Measurements from ENCODE around the gene C19orf73. TPM values are rescaled to one million over a fixed set of nuclear protein-coding genes. Genes with fewer than 3 reads are reported as not detected.
A peak's percentile ranks its signal among the peaks of the same experiment; 100 is the strongest.

Gene C19orf73
- total and polyA plus RNA-seq, 2 donors from 2014 or later: 0.82 to 3.9 TPM

- H3K27ac ChIP-seq (ENCODE audit: low read depth in 2 of 2, low read length in 2 of 2): no peak overlapping the region
- no peaks in the 10 kb centered on the region for H3K36me3 ChIP-seq (ENCODE audit: control insufficient read depth in 2 of 3, insufficient read depth in 3 of 3, low read length in 3 of 3)
- TF ChIP-seq CTCF (IDR thresholded peaks at IDR 0.05; ENCODE audit: borderline replicate concordance, extremely low read depth, insufficient read depth): no peak
- H3K4me3 ChIP-seq (ENCODE audit: low read length in 3 of 3): no peak overlapping the region
- FAIRE-seq (no peak), DNase-seq (no peak)
- peaks cover 0 to 11% (median 7%) of the 10 kb centered on the region in 3 donors for H3K4me1 ChIP-seq (ENCODE audit: control insufficient read depth in 2 of 3, insufficient read depth in 2 of 3, low read depth in 1 of 3, low read length in 3 of 3)
- H3K27me3 ChIP-seq (ENCODE audit: control insufficient read depth, insufficient read depth, low read length): peaks cover 5% of the 10 kb centered on the region
- no peak overlapping the region for H3K9ac ChIP-seq (ENCODE audit: low read length in 3 of 3)
- intact Hi-C loops (cut with DNase I): no loop called here
- no peaks in the 10 kb centered on the region for H3K9me3 ChIP-seq (ENCODE audit: control insufficient read depth in 2 of 3, insufficient read depth in 1 of 3, low read length in 3 of 3)
These were observed 1.9 kb upstream of the C19orf73 start for GRCh38 chr19:49120868-49121267.

- intact Hi-C loops (cut with DNase I): no loop called here
- no peak for FAIRE-seq
- Histone ChIP-seq H3K9ac (ENCODE audit: low read length in 3 of 3) (no peak overlapping the region), H3K36me3 (ENCODE audit: control insufficient read depth in 2 of 3, insufficient read depth in 3 of 3, low read length in 3 of 3) (no peaks in the 10 kb centered on the region), H3K4me1 (ENCODE audit: control insufficient read depth in 2 of 3, insufficient read depth in 2 of 3, low read depth in 1 of 3, low read length in 3 of 3) (peaks cover 0 to 11% (median 7%) of the 10 kb centered on the region in 3 donors), H3K9me3 (ENCODE audit: control insufficient read depth in 2 of 3, insufficient read depth in 1 of 3, low read length in 3 of 3) (no peaks in the 10 kb centered on the region), H3K27me3 (ENCODE audit: control insufficient read depth, insufficient read depth, low read length) (peaks cover 5% of the 10 kb centered on the region), H3K27ac (ENCODE audit: low read depth in 2 of 2, low read length in 2 of 2) (no peak overlapping the region), H3K4me3 (ENCODE audit: low read length in 3 of 3) (no peak overlapping the region)
- no peak for DNase-seq
- no peak for TF ChIP-seq CTCF (IDR thresholded peaks at IDR 0.05; ENCODE audit: borderline replicate concordance, extremely low read depth, insufficient read depth)
These were observed 1.4 kb upstream of the C19orf73 start for GRCh38 chr19:49120325-49120683.

GRCh38 chr19:49119411-49120324 lies 725 bp upstream of the C19orf73 start, which contains the start of gene PPFIA3:
Gene PPFIA3 (plus strand): TSS chr19:49119544. CDS start chr19:49127874, 8,330 bp downstream.
- Histone ChIP-seq H3K27ac (ENCODE audit: low read depth in 2 of 2, low read length in 2 of 2) (peak within 1 kb of the TSS; percentile 96 to 98), H3K36me3 (ENCODE audit: control insufficient read depth in 2 of 3, insufficient read depth in 3 of 3, low read length in 3 of 3) (no peaks in the 10 kb centered on the region), H3K27me3 (ENCODE audit: control insufficient read depth, insufficient read depth, low read length) (peaks cover 5% of the 10 kb centered on the region), H3K4me1 (ENCODE audit: control insufficient read depth in 2 of 3, insufficient read depth in 2 of 3, low read depth in 1 of 3, low read length in 3 of 3) (peaks cover 0 to 11% (median 7%) of the 10 kb centered on the region in 3 donors), H3K9ac (ENCODE audit: low read length in 3 of 3) (peak within 1 kb of the TSS; percentile 33 to 62 (median 37)), H3K9me3 (ENCODE audit: control insufficient read depth in 2 of 3, insufficient read depth in 1 of 3, low read length in 3 of 3) (no peaks in the 10 kb centered on the region), H3K4me3 (ENCODE audit: low read length in 3 of 3) (peak within 1 kb of the TSS; percentile 49 to 68 (median 67))
- no peak for TF ChIP-seq CTCF (IDR thresholded peaks at IDR 0.05; ENCODE audit: borderline replicate concordance, extremely low read depth, insufficient read depth)
- no peak for FAIRE-seq
- intact Hi-C loops (cut with DNase I): no loop called here
- DNase-seq: peak; percentile 71 to 89 (median 81)
